Left kidney (tissue), 2 donors: ENCODE results near the gene ZNF407. TPM values are rescaled to one million over a fixed set of nuclear protein-coding genes. Genes with fewer than 3 reads are reported as not detected.

Experiments used
- DNase-seq: peaks from one replicate; pipeline ENCODE4 v3.0.0-alpha.2; 2013
- polyA plus RNA-seq: library from polyadenylated mRNA; unstranded; fragments of 120-200 nt; gene quantifications from one replicate; pipeline ENCODE4 v1.2.1, GENCODE V29; 2013; ENCODE audit not compliant: insufficient read length

The ZNF407 gene
- polyA plus RNA-seq, 1 donor = 11.4 TPM

- no peak for DNase-seq
Measured at GRCh38 chr18:74669136-74669798, 71.6 kb downstream of the ZNF407 start.

- no peak for DNase-seq
Measured at GRCh38 chr18:74672371-74672770, 74.7 kb downstream of the ZNF407 start.

GRCh38 chr18:74674487-74674886, 76.8 kb downstream of the ZNF407 start:
- no peak for DNase-seq

GRCh38 chr18:74679006-74679678, 81.5 kb downstream of the ZNF407 start:
- DNase-seq = no peak

GRCh38 chr18:74679679-74680076, 82.0 kb downstream of the ZNF407 start:
- DNase-seq = no peak

- DNase-seq = no peak
Measured at GRCh38 chr18:74682141-74682990, 84.7 kb downstream of the ZNF407 start.

GRCh38 chr18:74682991-74683297, 85.3 kb downstream of the ZNF407 start:
- DNase-seq = no peak

- no peak for DNase-seq
Measured at GRCh38 chr18:74683573-74683972, 85.9 kb downstream of the ZNF407 start.

- no peak for DNase-seq
Measured at GRCh38 chr18:74689251-74689650, 91.6 kb downstream of the ZNF407 start.

- no peak for DNase-seq
Measured at GRCh38 chr18:74692367-74693013, 94.8 kb downstream of the ZNF407 start.

GRCh38 chr18:74694436-74694835, 96.8 kb downstream of the ZNF407 start:
- no peak for DNase-seq

- DNase-seq = no peak
Measured at GRCh38 chr18:74695170-74695569, 97.5 kb downstream of the ZNF407 start.

- DNase-seq = no peak
Measured at GRCh38 chr18:74698881-74699280, 101.2 kb downstream of the ZNF407 start.

GRCh38 chr18:74699455-74699854, 101.8 kb downstream of the ZNF407 start:
- DNase-seq = no peak

- no peak for DNase-seq
Measured at GRCh38 chr18:74702950-74703349, 105.3 kb downstream of the ZNF407 start.

- no peak for DNase-seq
Measured at GRCh38 chr18:74708169-74708568, 110.5 kb downstream of the ZNF407 start.

- no peak for DNase-seq
Measured at GRCh38 chr18:74709452-74709851, 111.8 kb downstream of the ZNF407 start.

GRCh38 chr18:74714120-74714519, 116.5 kb downstream of the ZNF407 start:
- no peak for DNase-seq

- no peak for DNase-seq
Measured at GRCh38 chr18:74714791-74715190, 117.1 kb downstream of the ZNF407 start.

GRCh38 chr18:74715306-74715705, 117.6 kb downstream of the ZNF407 start:
- DNase-seq = no peak

GRCh38 chr18:74715865-74716712, 118.4 kb downstream of the ZNF407 start:
- DNase-seq = no peak

GRCh38 chr18:74718312-74718711, 120.6 kb downstream of the ZNF407 start:
- no peak for DNase-seq
